Thyroid gland (tissue), 4 donors: ENCODE measurements around the gene PHC2. TPM values are rescaled to one million over a fixed set of nuclear protein-coding genes. Genes with fewer than 3 reads are reported as not detected.
A peak's percentile ranks its signal among the peaks of the same experiment; 100 is the strongest.

Experiments
- DNase-seq, 2 donors: peaks; one replicate each; pipeline ENCODE4 v3.0.0-alpha.2; 2019
- H3K27ac ChIP-seq, 3 donors: fragments of 200-600 bp; sonication (generic); 1 replicate in 2 of 3; 2 replicates in 1 of 3; pipeline ENCODE4 v1.5.1; 2016 to 2019; ENCODE audit warnings: mild to moderate bottlenecking in 1 of 3, moderate library complexity in 1 of 3
- H3K27me3 ChIP-seq: fragments of 200-600 bp; sonication (generic); one replicate; pipeline ENCODE4 v1.5.1; 2019
- H3K36me3 ChIP-seq, 2 donors: fragments of 200-600 bp; sonication (generic); one replicate each; pipeline ENCODE4 v1.5.1; 2016 to 2019
- H3K4me1 ChIP-seq, 2 donors: fragments of 200-600 bp; sonication (generic); one replicate each; pipeline ENCODE4 v1.5.1; 2017 to 2019
- H3K4me3 ChIP-seq, 3 donors: fragments of 200-600 bp; sonication (generic); replicated peaks in 1 of 3; 1 replicate in 2 of 3; 2 replicates in 1 of 3; pipeline ENCODE4 v1.5.1; 2016; ENCODE audit warnings: mild to moderate bottlenecking in 1 of 3
- H3K9me3 ChIP-seq: fragments of 200-600 bp; sonication (generic); one replicate; pipeline ENCODE4 v1.5.1; 2017
- CTCF ChIP-seq, 6 experiments: fragments of 200-600 bp in 3 of 6; fragments of 450-650 bp in 3 of 6; sonication (generic) in 3 of 6; IDR thresholded peaks; one replicate each; pipeline ENCODE4 v1.5.1; 2016 to 2019; ENCODE audit warnings: antibody characterized with exemption in 6 of 6, mild to moderate bottlenecking in 2 of 6, inconsistent platforms in 1 of 6, moderate library complexity in 1 of 6
- POLR2A ChIP-seq, 2 donors: fragments of 450-650 bp; IDR thresholded peaks; one replicate each; pipeline ENCODE4 v1.6.1; 2017; ENCODE audit warnings: antibody characterized with exemption in 2 of 2, mild to moderate bottlenecking in 2 of 2, moderate library complexity in 1 of 2
- WGBS, 2 donors: methylation state at CpG; one replicate each; pipeline ENCODE4 v1.1.5; 2017; 5-methylcytosine and 5-hydroxymethylcytosine counted together
- intact Hi-C: fragments of 100-400 bp; cut with DNase I; formaldehyde crosslinking; loops from one replicate; pipeline ENCODE4 v1.15.1; 2023
- total RNA-seq, 4 donors: library from RNA; depleted of rRNA; stranded (reverse); fragments of >200 nt; gene quantifications; one replicate each; pipeline ENCODE4 v1.2.3, GENCODE V29; 2016

PHC2 gene
- total RNA-seq, 4 donors from 2014 or later = 86.8 to 150 (median 113) TPM

- no peak for DNase-seq
- Histone ChIP-seq H3K27ac (peak overlapping the region; percentile 94 to 96 (median 95)), H3K9me3 (no peaks in the 10 kb centered on the region), H3K27me3 (no peaks in the 10 kb centered on the region), H3K36me3 (no peaks in the 10 kb centered on the region), H3K4me1 (peaks cover 50 to 55% of the 10 kb centered on the region in 2 donors), H3K4me3 (peak overlapping the region; percentile 58 to 70 (median 65))
- 30 to 33% methylated on average over 2 of the region's 2 CpGs for WGBS, 2 donors
- intact Hi-C loops = no loop called here
- no peak for TF ChIP-seq CTCF (IDR thresholded peaks at IDR 0.05)
- TF ChIP-seq POLR2A (IDR thresholded peaks at IDR 0.05) = no peak
These were observed 82.7 kb downstream of the PHC2 start for GRCh38 chr1:33348194-33348593.

GRCh38 chr1:33347650-33347992 is 83.3 kb downstream of the PHC2 start:
- H3K27me3 ChIP-seq = no peaks in the 10 kb centered on the region
- peak overlapping the region in 2 of 3 donors; percentile 65 to 70 for H3K4me3 ChIP-seq
- H3K36me3 ChIP-seq = no peaks in the 10 kb centered on the region
- H3K27ac ChIP-seq = peak overlapping the region; percentile 94 to 96 (median 95)
- no peak for DNase-seq
- peaks cover 55 to 61% of the 10 kb centered on the region in 2 donors for H3K4me1 ChIP-seq
- 28 to 37% methylated on average over 5 of the region's 5 CpGs for WGBS, 2 donors
- TF ChIP-seq POLR2A (IDR thresholded peaks at IDR 0.05) (no peak), CTCF (IDR thresholded peaks at IDR 0.05) (no peak)
- intact Hi-C loops = no loop called here
- H3K9me3 ChIP-seq = no peaks in the 10 kb centered on the region

- TF ChIP-seq CTCF (IDR thresholded peaks at IDR 0.05) (no peak), POLR2A (IDR thresholded peaks at IDR 0.05) (peak in 1 of 2 donors; percentile 56)
- 12 to 17% methylated on average over 2 of the region's 2 CpGs for WGBS, 2 donors
- Histone ChIP-seq H3K9me3 (no peaks in the 10 kb centered on the region), H3K36me3 (no peaks in the 10 kb centered on the region), H3K4me1 (peaks cover 60 to 66% of the 10 kb centered on the region in 2 donors), H3K4me3 (peak overlapping the region in 1 of 3 donors; percentile 65), H3K27ac (peak overlapping the region; percentile 94 to 96 (median 95)), H3K27me3 (no peaks in the 10 kb centered on the region)
- intact Hi-C loops = no loop called here
- DNase-seq = peak; percentile 48 to 53
These were observed 83.8 kb downstream of the PHC2 start for GRCh38 chr1:33346927-33347649.

GRCh38 chr1:33346533-33346926 is 84.4 kb downstream of the PHC2 start:
- intact Hi-C loops = no loop called here
- H3K4me3 ChIP-seq = no peak overlapping the region
- DNase-seq = no peak
- H3K4me1 ChIP-seq = peaks cover 66 to 72% of the 10 kb centered on the region in 2 donors
- H3K36me3 ChIP-seq = no peaks in the 10 kb centered on the region
- H3K27me3 ChIP-seq = no peaks in the 10 kb centered on the region
- H3K27ac ChIP-seq = peak overlapping the region; percentile 94 to 96 (median 95)
- no peaks in the 10 kb centered on the region for H3K9me3 ChIP-seq
- 43 to 47% methylated on average over 3 of the region's 3 CpGs for WGBS, 2 donors
- TF ChIP-seq POLR2A (IDR thresholded peaks at IDR 0.05) (no peak), CTCF (IDR thresholded peaks at IDR 0.05) (no peak)

GRCh38 chr1:33344896-33345560 is 85.9 kb downstream of the PHC2 start:
- intact Hi-C loops = no loop called here
- no peak for TF ChIP-seq CTCF (IDR thresholded peaks at IDR 0.05)
- no peak for TF ChIP-seq POLR2A (IDR thresholded peaks at IDR 0.05)
- Histone ChIP-seq H3K27me3 (no peaks in the 10 kb centered on the region), H3K36me3 (no peaks in the 10 kb centered on the region), H3K27ac (peak overlapping the region; percentile 94 to 96 (median 95)), H3K4me3 (no peak overlapping the region), H3K4me1 (peaks cover 78 to 81% of the 10 kb centered on the region in 2 donors), H3K9me3 (no peaks in the 10 kb centered on the region)
- 40 to 47% methylated on average over 2 of the region's 2 CpGs for WGBS, 2 donors
- no peak for DNase-seq
